ENCODE measurements around the gene INSYN2A.

INSYN2A gene

DNA sequence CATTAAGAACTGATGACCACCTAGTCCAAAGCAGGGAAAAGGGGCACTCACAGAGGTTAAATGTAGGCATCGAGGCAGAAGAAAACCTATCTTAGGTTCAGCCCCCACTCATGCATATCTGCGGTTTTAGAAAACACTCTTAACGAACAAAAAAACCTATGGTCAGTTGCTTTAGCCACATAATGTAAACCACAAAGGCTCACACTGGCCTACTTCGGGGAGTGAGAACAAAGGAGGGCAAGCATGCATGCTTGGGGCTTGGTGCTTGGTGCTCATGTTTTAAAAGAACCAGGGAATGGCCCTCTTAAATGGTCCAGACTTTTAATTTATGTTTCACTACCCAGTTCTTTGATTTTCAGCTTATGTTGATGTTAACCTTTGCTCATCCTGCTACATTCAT, 14.2 kb downstream of the INSYN2A start:
- Mint-ChIP-seq H3K9me3 (ENCODE audit: low read depth) (peaks cover 4% of the 10 kb centered on the region), H3K4me3 (no peak overlapping the region), H3K36me3 (no peaks in the 10 kb centered on the region), H3K27ac (no peak overlapping the region), H3K27me3 (no peaks in the 10 kb centered on the region), H3K4me1 (ENCODE audit: low read depth) (no peaks in the 10 kb centered on the region)

DNA sequence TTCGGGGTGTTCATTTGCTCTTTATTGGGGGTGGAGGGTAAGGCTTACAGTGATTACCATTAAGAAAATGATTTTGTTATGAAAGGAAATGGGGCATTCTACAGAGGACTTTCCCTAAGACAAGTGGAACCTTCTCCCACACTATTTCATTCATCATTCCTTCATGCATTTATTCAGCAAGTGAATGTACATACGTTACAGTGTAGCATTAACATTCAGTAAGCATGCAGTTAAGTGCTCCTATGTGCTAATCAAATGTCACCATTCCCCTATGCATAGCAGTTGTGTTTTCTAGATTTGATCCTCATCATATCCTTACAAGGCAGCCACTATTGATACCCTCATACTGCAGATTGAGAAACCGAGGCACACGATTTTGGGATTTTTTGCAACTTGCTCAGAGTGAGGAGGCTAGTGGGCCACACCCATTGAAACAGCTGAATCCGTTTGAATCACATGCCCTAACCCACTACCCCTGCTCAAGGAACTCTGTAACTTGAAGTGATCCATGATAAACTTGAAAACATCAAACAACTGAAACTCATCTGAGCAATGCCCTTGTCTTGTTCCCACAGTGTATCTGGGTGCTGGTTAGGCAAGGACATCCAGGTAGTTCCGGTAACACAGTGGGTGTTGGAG, 16.7 kb downstream of the INSYN2A start:
- no peak overlapping the region for H3K4me3 Mint-ChIP-seq
- H3K27me3 Mint-ChIP-seq, result no peaks in the 10 kb centered on the region
- no peaks in the 10 kb centered on the region for H3K36me3 Mint-ChIP-seq
- no peaks in the 10 kb centered on the region for H3K9me3 Mint-ChIP-seq (ENCODE audit: low read depth)
- no peak overlapping the region for H3K27ac Mint-ChIP-seq
- no peaks in the 10 kb centered on the region for H3K4me1 Mint-ChIP-seq (ENCODE audit: low read depth)

DNA sequence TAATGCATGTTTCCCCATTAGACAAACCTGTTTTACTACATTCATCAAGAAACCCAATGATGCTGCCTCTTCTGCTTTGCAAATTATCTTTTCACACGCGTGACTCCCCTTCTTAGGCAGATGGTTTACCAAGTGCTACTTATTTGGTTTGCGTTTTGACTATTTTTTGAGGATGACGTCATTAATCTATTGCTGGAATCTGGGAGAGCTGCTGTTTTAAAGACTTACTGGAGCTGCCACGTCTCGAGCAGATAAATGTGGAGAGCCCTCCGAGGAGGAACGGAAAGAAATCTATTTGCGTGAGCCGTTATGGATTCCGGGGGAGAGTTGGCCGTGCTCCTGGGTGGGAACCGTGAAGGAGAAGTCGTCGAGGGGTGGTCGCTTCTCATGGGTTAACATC, 19.7 kb downstream of the INSYN2A start:
- Mint-ChIP-seq H3K27me3 (no peaks in the 10 kb centered on the region), H3K27ac (no peak overlapping the region), H3K9me3 (ENCODE audit: low read depth) (no peaks in the 10 kb centered on the region), H3K4me3 (no peak overlapping the region), H3K36me3 (no peaks in the 10 kb centered on the region), H3K4me1 (ENCODE audit: low read depth) (no peaks in the 10 kb centered on the region)

DNA sequence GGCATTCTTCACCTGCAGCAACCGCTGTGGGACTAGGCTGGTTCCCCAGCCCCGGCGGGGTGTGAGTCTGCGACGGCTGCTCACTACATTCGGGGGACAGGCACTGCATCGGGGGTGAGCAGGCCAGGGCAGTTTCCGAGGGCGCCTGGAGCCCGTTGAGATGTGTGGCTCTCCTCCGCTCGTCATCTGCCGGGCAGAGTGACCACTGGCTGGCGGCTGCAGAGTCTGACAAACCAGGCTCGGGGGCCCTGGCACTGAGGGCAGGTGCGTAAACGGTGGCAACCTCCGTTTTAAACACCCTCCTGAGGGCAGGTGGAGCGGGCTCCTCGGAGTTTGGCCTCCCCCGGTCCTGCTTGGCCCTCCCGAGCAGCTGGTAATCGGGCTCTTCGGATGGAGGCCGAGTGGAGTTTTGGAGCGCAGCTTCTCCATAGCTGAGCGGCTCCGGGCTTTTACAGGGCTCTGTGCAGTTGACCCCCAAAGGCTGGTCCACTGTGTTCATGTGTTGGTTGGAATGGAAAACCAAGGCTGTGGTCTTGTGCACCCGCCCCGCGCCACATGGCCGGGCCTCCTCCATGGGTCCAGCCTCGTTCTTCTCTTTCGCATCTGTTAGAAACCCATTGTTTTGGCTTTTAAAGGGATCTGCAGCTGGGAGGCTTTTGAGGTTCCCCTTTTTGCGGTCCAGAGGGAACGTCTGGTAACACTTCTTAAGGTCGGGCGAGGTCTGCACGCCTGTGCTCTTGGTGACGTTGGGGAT, 20.9 kb downstream of the INSYN2A start:
- H3K4me1 Mint-ChIP-seq (ENCODE audit: low read depth), result no peaks in the 10 kb centered on the region
- H3K27me3 Mint-ChIP-seq, result no peaks in the 10 kb centered on the region
- no peak overlapping the region for H3K27ac Mint-ChIP-seq
- H3K4me3 Mint-ChIP-seq, result no peak overlapping the region
- H3K9me3 Mint-ChIP-seq (ENCODE audit: low read depth), result no peaks in the 10 kb centered on the region
- H3K36me3 Mint-ChIP-seq, result no peaks in the 10 kb centered on the region

GRCh38 chr10:127174866-127175265, 21.5 kb downstream of the INSYN2A start:
- H3K36me3 Mint-ChIP-seq, result no peaks in the 10 kb centered on the region
- H3K27ac Mint-ChIP-seq, result no peak overlapping the region
- no peaks in the 10 kb centered on the region for H3K9me3 Mint-ChIP-seq (ENCODE audit: low read depth)
- H3K4me1 Mint-ChIP-seq (ENCODE audit: low read depth), result no peaks in the 10 kb centered on the region
- no peaks in the 10 kb centered on the region for H3K27me3 Mint-ChIP-seq
- no peak overlapping the region for H3K4me3 Mint-ChIP-seq

GRCh38 chr10:127168261-127168660, 28.1 kb downstream of the INSYN2A start:
- Mint-ChIP-seq H3K36me3 (no peaks in the 10 kb centered on the region), H3K9me3 (ENCODE audit: low read depth) (no peaks in the 10 kb centered on the region)

DNA sequence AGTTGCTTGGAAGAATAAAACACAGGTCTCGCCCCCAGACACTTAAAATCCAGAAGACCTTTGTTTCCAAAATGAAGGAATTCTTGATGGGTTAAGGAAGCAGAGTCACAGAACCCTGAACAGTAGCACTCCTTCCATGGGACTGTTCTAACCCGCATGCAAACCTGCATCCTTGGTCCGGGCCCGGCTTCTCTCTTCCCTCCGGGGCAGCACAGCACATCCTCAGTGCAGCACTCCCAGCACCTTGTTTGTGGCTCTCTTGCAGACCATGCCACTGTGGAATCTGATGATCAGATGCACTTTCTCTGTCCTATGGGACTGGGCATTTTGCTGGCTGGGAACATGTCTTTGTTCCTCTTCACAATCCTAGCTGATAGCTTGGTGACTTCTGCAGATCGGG, 33.5 kb downstream of the INSYN2A start:
- no peaks in the 10 kb centered on the region for H3K9me3 Mint-ChIP-seq (ENCODE audit: low read depth)
- no peaks in the 10 kb centered on the region for H3K4me1 Mint-ChIP-seq (ENCODE audit: low read depth)
- H3K27me3 Mint-ChIP-seq, result no peaks in the 10 kb centered on the region
- H3K27ac Mint-ChIP-seq, result no peak overlapping the region
- no peak overlapping the region for H3K4me3 Mint-ChIP-seq
- H3K36me3 Mint-ChIP-seq, result no peaks in the 10 kb centered on the region

More at GRCh38 chr10:127168261-127168660, 28.1 kb downstream of the INSYN2A start:
- H3K4me3 Mint-ChIP-seq, result no peak overlapping the region
- no peaks in the 10 kb centered on the region for H3K27me3 Mint-ChIP-seq
- H3K27ac Mint-ChIP-seq, result no peak overlapping the region
- H3K4me1 Mint-ChIP-seq (ENCODE audit: low read depth), result no peaks in the 10 kb centered on the region

- H3K27me3 Mint-ChIP-seq, result no peaks in the 10 kb centered on the region
- no peaks in the 10 kb centered on the region for H3K9me3 Mint-ChIP-seq (ENCODE audit: low read depth)
- no peaks in the 10 kb centered on the region for H3K36me3 Mint-ChIP-seq
- H3K4me1 Mint-ChIP-seq (ENCODE audit: low read depth), result no peaks in the 10 kb centered on the region
- H3K4me3 Mint-ChIP-seq, result no peak overlapping the region
- H3K27ac Mint-ChIP-seq, result no peak overlapping the region
Measured at GRCh38 chr10:127161482-127161881, 34.9 kb downstream of the INSYN2A start.

- Mint-ChIP-seq H3K4me1 (ENCODE audit: low read depth) (no peaks in the 10 kb centered on the region), H3K9me3 (ENCODE audit: low read depth) (no peaks in the 10 kb centered on the region), H3K27me3 (no peaks in the 10 kb centered on the region), H3K27ac (no peak overlapping the region), H3K36me3 (no peaks in the 10 kb centered on the region), H3K4me3 (no peak overlapping the region)
Measured at GRCh38 chr10:127159648-127160245, 36.6 kb downstream of the INSYN2A start.

DNA sequence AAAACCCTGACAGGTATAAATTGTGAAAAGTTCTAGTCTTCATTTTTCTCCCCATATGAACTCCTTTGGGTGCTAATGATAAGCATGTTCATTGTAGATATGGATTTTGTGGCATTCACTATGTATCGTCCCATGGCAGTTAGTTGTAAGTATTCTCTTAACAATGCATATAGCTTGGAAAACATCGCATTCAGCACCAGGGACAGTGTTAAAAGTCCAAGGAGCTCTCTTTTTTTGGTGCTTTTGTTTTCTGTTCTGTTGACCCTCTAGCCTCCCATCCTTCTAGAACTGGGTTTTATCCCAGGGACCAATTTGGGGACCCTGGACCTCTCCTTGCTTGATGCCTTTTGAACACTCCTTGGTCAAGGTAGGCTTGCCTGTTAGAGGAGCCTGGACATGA, 37.7 kb downstream of the INSYN2A start:
- H3K9me3 Mint-ChIP-seq (ENCODE audit: low read depth), result no peaks in the 10 kb centered on the region
- H3K4me3 Mint-ChIP-seq, result no peak overlapping the region
- H3K36me3 Mint-ChIP-seq, result no peaks in the 10 kb centered on the region
- H3K27ac Mint-ChIP-seq, result no peak overlapping the region
- H3K27me3 Mint-ChIP-seq, result no peaks in the 10 kb centered on the region
- no peaks in the 10 kb centered on the region for H3K4me1 Mint-ChIP-seq (ENCODE audit: low read depth)

DNA sequence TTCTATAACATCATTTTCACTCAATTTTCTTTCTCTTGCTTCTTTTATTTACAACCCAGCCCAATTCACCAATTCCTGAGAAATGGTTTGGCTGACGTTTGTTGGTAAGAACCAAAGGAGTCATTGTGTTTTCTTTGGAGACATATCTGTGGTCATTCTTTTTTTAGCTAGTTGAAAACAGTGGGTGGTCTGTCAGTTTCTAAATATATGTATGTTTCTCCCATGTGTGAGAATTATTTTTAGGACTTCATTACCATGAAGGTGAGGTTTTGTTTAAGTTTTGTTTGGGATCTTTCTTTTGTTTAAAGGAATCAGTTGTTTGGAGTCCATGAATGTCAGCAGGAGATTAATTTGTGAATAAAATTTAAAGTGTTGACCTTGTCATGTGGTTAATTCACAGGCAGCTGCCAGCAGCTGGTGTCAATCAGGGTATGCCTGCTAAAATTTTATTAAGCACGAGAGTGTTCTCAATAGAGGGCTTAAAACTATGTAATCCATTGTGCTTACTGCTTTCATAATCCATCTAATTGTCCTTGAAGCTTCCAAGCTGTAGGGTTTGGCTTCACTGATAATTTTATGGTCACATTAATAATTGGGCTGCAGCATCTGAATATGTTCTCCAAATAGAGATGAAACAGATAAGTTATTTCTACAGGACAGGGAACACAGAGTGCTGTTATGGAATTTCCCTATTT, 38.7 kb downstream of the INSYN2A start:
- Mint-ChIP-seq H3K36me3 (no peaks in the 10 kb centered on the region), H3K27me3 (no peaks in the 10 kb centered on the region), H3K4me1 (ENCODE audit: low read depth) (no peaks in the 10 kb centered on the region), H3K27ac (no peak overlapping the region), H3K9me3 (ENCODE audit: low read depth) (no peaks in the 10 kb centered on the region), H3K4me3 (no peak overlapping the region)

GRCh38 chr10:127157089-127157488, 39.3 kb downstream of the INSYN2A start:
- H3K36me3 Mint-ChIP-seq, result no peaks in the 10 kb centered on the region

DNA sequence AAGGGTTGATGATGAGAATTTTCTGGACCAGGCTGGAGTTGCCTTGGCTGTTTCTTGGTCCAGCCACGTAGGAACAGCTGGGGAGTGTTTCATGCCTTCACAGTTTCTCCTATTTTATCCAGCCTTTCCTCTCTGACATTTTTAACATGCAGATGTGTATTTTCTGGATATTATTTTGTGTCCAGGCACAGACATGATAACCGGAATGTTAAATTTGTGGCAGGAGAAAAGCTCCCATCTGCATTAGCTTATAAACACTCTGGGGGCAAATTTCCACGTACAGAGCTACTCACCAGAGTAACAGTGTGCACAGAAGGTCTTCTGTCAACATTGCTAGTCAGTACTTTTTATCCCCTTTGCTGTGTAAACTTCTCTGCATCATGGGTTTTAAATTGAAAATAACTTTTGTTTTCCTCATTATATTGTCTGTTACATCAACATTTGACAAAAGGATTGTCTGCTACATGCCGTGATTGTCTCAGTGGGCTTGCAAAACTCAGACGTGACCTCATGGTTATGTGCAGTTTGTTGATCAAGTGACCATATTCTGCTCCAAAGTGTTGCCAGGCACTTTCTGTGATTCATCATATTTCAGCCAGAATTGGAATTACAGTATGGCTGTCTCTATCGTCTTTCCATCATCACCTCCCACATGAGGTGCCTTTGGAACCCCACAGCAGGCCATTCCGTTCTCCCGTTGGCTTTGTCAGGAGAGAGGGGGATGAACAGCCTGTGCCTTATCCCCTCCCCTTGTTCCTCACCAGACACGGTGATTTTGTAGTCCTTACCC, 41.4 kb downstream of the INSYN2A start:
- H3K27ac Mint-ChIP-seq, result no peak overlapping the region
- no peaks in the 10 kb centered on the region for H3K27me3 Mint-ChIP-seq
- no peaks in the 10 kb centered on the region for H3K4me1 Mint-ChIP-seq (ENCODE audit: low read depth)
- no peaks in the 10 kb centered on the region for H3K36me3 Mint-ChIP-seq
- H3K4me3 Mint-ChIP-seq, result no peak overlapping the region
- H3K9me3 Mint-ChIP-seq (ENCODE audit: low read depth), result no peaks in the 10 kb centered on the region

More at GRCh38 chr10:127157089-127157488, 39.3 kb downstream of the INSYN2A start:
- H3K4me3 Mint-ChIP-seq, result no peak overlapping the region
- no peaks in the 10 kb centered on the region for H3K27me3 Mint-ChIP-seq
- H3K4me1 Mint-ChIP-seq (ENCODE audit: low read depth), result no peaks in the 10 kb centered on the region
- H3K9me3 Mint-ChIP-seq (ENCODE audit: low read depth), result no peaks in the 10 kb centered on the region
- no peak overlapping the region for H3K27ac Mint-ChIP-seq

GRCh38 chr10:127153181-127153580, 43.2 kb downstream of the INSYN2A start:
- no peaks in the 10 kb centered on the region for H3K4me1 Mint-ChIP-seq (ENCODE audit: low read depth)
- H3K9me3 Mint-ChIP-seq (ENCODE audit: low read depth), result no peaks in the 10 kb centered on the region
- H3K27me3 Mint-ChIP-seq, result no peaks in the 10 kb centered on the region
- H3K4me3 Mint-ChIP-seq, result no peak overlapping the region
- H3K27ac Mint-ChIP-seq, result no peak overlapping the region
- no peaks in the 10 kb centered on the region for H3K36me3 Mint-ChIP-seq

Measured in activated naive CD8-positive, alpha-beta T cell (primary cell).